Stimulated activated CD8-positive, alpha-beta memory T cell treated with anti-CD3 and anti-CD28 coated beads, Interleukin-15, amount 100 ng/mL, for 48 hours (primary cell): Measurements from ENCODE around the gene CCNY.

ENCODE experiments used
- DNase-seq, 2 donors: peaks; one replicate each; pipeline ENCODE4 v3.0.0-alpha.2; 2020; ENCODE audit warnings: low read depth in 2 of 2

The CCNY gene

GRCh38 chr10:35452171-35452570, 115.9 kb downstream of the CCNY start:
- DNase-seq = no peak

- DNase-seq = no peak
Observed at GRCh38 chr10:35452847-35453246, 116.5 kb downstream of the CCNY start.

GRCh38 chr10:35453855-35454532, 117.7 kb downstream of the CCNY start:
- no peak for DNase-seq

- no peak for DNase-seq
Observed at GRCh38 chr10:35456153-35456720, 119.9 kb downstream of the CCNY start.

- no peak for DNase-seq
Observed at GRCh38 chr10:35456784-35457183, 120.5 kb downstream of the CCNY start.

GRCh38 chr10:35458500-35459448, 122.5 kb downstream of the CCNY start:
- DNase-seq = no peak

GRCh38 chr10:35459449-35459847, 123.1 kb downstream of the CCNY start:
- DNase-seq = no peak

- DNase-seq = no peak
Observed at GRCh38 chr10:35460852-35461460, 124.6 kb downstream of the CCNY start.

- DNase-seq = no peak
Observed at GRCh38 chr10:35462491-35462934, 126.2 kb downstream of the CCNY start.

- DNase-seq = no peak
Observed at GRCh38 chr10:35463105-35463867, 127.0 kb downstream of the CCNY start.

GRCh38 chr10:35463878-35464277, 127.6 kb downstream of the CCNY start:
- DNase-seq = no peak

- no peak for DNase-seq
Observed at GRCh38 chr10:35464825-35465456, 128.6 kb downstream of the CCNY start.

GRCh38 chr10:35465673-35466072, 129.4 kb downstream of the CCNY start:
- no peak for DNase-seq

- no peak for DNase-seq
Observed at GRCh38 chr10:35466170-35466569, 129.9 kb downstream of the CCNY start.

- DNase-seq = no peak
Observed at GRCh38 chr10:35466661-35467060, 130.4 kb downstream of the CCNY start.

- DNase-seq = no peak
Observed at GRCh38 chr10:35467186-35467585, 130.9 kb downstream of the CCNY start.

- no peak for DNase-seq
Observed at GRCh38 chr10:35470248-35470924, 134.1 kb downstream of the CCNY start.

- no peak for DNase-seq
Observed at GRCh38 chr10:35470925-35471315, 134.6 kb downstream of the CCNY start.

GRCh38 chr10:35471435-35471834, 135.1 kb downstream of the CCNY start:
- no peak for DNase-seq

GRCh38 chr10:35480142-35480541, 143.8 kb downstream of the CCNY start:
- DNase-seq = no peak
